Hepatocyte (in vitro differentiated cells): Measurements from ENCODE around the gene ARSI. TPM values are rescaled to one million over a fixed set of nuclear protein-coding genes. Genes with fewer than 3 reads are reported as not detected.

ENCODE experiments used
- DNase-seq: peaks from one replicate; pipeline ENCODE4 v3.0.0-alpha.2; 2016; ENCODE audit warnings: low spot score
- H2AFZ ChIP-seq: fragments of 200-600 bp; sonication (generic); 2 replicates; pipeline ENCODE4 v1.6.0; 2016; ENCODE audit warnings: antibody characterized with exemption, mild to moderate bottlenecking
- H3K27ac ChIP-seq: fragments of 200-600 bp; sonication (generic); 2 replicates; pipeline ENCODE4 v1.5.1; 2016; ENCODE audit warnings: mild to moderate bottlenecking
- H3K27me3 ChIP-seq: fragments of 200-600 bp; sonication (generic); 2 replicates; pipeline ENCODE4 v1.6.1; 2016
- H3K36me3 ChIP-seq: fragments of 200-600 bp; sonication (generic); replicated peaks from 2 replicates; pipeline ENCODE4 v1.5.1; 2016; ENCODE audit warnings: low read depth; ENCODE audit not compliant: insufficient read depth
- H3K4me1 ChIP-seq: fragments of 200-600 bp; sonication (generic); 2 replicates; pipeline ENCODE4 v1.5.1; 2016; ENCODE audit warnings: mild to moderate bottlenecking, moderate library complexity; ENCODE audit not compliant: insufficient read depth
- H3K4me2 ChIP-seq: fragments of 200-600 bp; sonication (generic); 2 replicates; pipeline ENCODE4 v1.6.0; 2016
- H3K4me3 ChIP-seq: fragments of 200-600 bp; sonication (generic); 2 replicates; pipeline ENCODE4 v1.5.1; 2016; ENCODE audit warnings: mild to moderate bottlenecking
- H3K79me2 ChIP-seq: fragments of 200-600 bp; sonication (generic); 2 replicates; pipeline ENCODE4 v1.6.0; 2017; ENCODE audit warnings: mild to moderate bottlenecking
- H3K9me2 ChIP-seq: fragments of 200-600 bp; sonication (generic); replicated peaks from 2 replicates; pipeline ENCODE4 v1.6.0; 2017; ENCODE audit warnings: mild to moderate bottlenecking; ENCODE audit not compliant: insufficient read depth
- H3K9me3 ChIP-seq: fragments of 200-600 bp; sonication (generic); 2 replicates; pipeline ENCODE4 v1.5.1; 2016; ENCODE audit warnings: low read depth, mild to moderate bottlenecking
- H4K20me1 ChIP-seq: fragments of 200-600 bp; sonication (generic); 2 replicates; pipeline ENCODE4 v1.6.0; 2016; ENCODE audit warnings: mild to moderate bottlenecking; ENCODE audit not compliant: insufficient read depth, poor library complexity, severe bottlenecking
- CTCF ChIP-seq: fragments of 200-600 bp; sonication (generic); IDR thresholded peaks from 2 replicates; pipeline ENCODE4 v1.5.1; 2016; ENCODE audit warnings: antibody characterized with exemption, mild to moderate bottlenecking; ENCODE audit not compliant: poor library complexity
- EZH2 ChIP-seq: fragments of 200-600 bp; sonication (generic); IDR thresholded peaks from 2 replicates; pipeline ENCODE4 v1.6.1; 2016; ENCODE audit warnings: antibody characterized with exemption, mild to moderate bottlenecking, borderline replicate concordance
- EZH2phosphoT487 ChIP-seq: fragments of 200-600 bp; sonication (generic); IDR thresholded peaks from one replicate; pipeline ENCODE4 v1.6.1; 2018; ENCODE audit warnings: antibody characterized with exemption, mild to moderate bottlenecking, low read depth, moderate library complexity; ENCODE audit not compliant: unreplicated experiment, severe bottlenecking
- WGBS: methylation state at CpG from one replicate; pipeline ENCODE4 v1.1.6; 2016; ENCODE audit warnings: low lambda C conversion rate; ENCODE audit errors: missing lambda C conversion rate; 5-methylcytosine and 5-hydroxymethylcytosine counted together
- polyA plus RNA-seq: library from polyadenylated mRNA; unstranded; fragments of >200 nt; fragmentation: Nextera tagmentation; extraction: Ambion mirVana; gene quantifications from 2 replicates; pipeline ENCODE4 v1.2.1, GENCODE V29; 2016
- total RNA-seq: library from RNA; depleted of rRNA; stranded (reverse); fragments of >200 nt; gene quantifications from 2 replicates; pipeline ENCODE4 v1.2.3, GENCODE V29; 2014

The ARSI gene
- total and polyA plus RNA-seq, 2 experiments from 2014 or later, result 27.1 to 27.9 TPM

GRCh38 chr5:150305557-150305956 lies 2.9 kb upstream of the ARSI start:
- Histone ChIP-seq H3K4me3 (no peak overlapping the region), H3K79me2 (no peaks in the 10 kb centered on the region), H3K36me3 (no peaks in the 10 kb centered on the region), H3K9me3 (no peaks in the 10 kb centered on the region), H3K4me1 (peaks cover 17% of the 10 kb centered on the region), H2AFZ (no peak overlapping the region), H3K4me2 (no peak overlapping the region), H3K27me3 (no peaks in the 10 kb centered on the region), H3K27ac (peak overlapping the region; percentile 91), H3K9me2 (no peaks in the 10 kb centered on the region), H4K20me1 (no peaks in the 10 kb centered on the region)
- WGBS, result 40% methylated on average over 1 of the region's 1 CpG
- TF ChIP-seq EZH2 (no peak), EZH2phosphoT487 (no peak), CTCF (no peak)
- DNase-seq, result no peak

- Histone ChIP-seq H3K9me3 (no peaks in the 10 kb centered on the region), H3K9me2 (no peaks in the 10 kb centered on the region), H3K4me3 (no peak overlapping the region), H3K79me2 (no peaks in the 10 kb centered on the region), H4K20me1 (no peaks in the 10 kb centered on the region), H3K27ac (peak overlapping the region; percentile 91), H2AFZ (no peak overlapping the region), H3K36me3 (no peaks in the 10 kb centered on the region), H3K4me2 (no peak overlapping the region), H3K27me3 (no peaks in the 10 kb centered on the region), H3K4me1 (peaks cover 17% of the 10 kb centered on the region)
- 43% methylated on average over 2 of the region's 2 CpGs for WGBS
- DNase-seq, result no peak
- TF ChIP-seq EZH2phosphoT487 (no peak), CTCF (no peak), EZH2 (no peak)
Measured at GRCh38 chr5:150305095-150305494, 2.4 kb upstream of the ARSI start.

GRCh38 chr5:150304481-150305081 lies 1.9 kb upstream of the ARSI start:
- no peaks in the 10 kb centered on the region for H3K9me2 ChIP-seq
- H3K79me2 ChIP-seq, result no peaks in the 10 kb centered on the region
- no peaks in the 10 kb centered on the region for H3K27me3 ChIP-seq
- H3K9me3 ChIP-seq, result no peaks in the 10 kb centered on the region
- peak overlapping the region; percentile 91 for H3K27ac ChIP-seq
- WGBS, result 76% methylated on average over 4 of the region's 4 CpGs
- peak overlapping the region; percentile 33 for H3K4me2 ChIP-seq
- TF ChIP-seq CTCF, result no peak
- H3K4me3 ChIP-seq, result no peak overlapping the region
- no peak for DNase-seq
- peaks cover 17% of the 10 kb centered on the region for H3K4me1 ChIP-seq
- H4K20me1 ChIP-seq, result no peaks in the 10 kb centered on the region
- H3K36me3 ChIP-seq, result no peaks in the 10 kb centered on the region
- H2AFZ ChIP-seq, result no peak overlapping the region
